ENCODE measurements around the gene CD27. TPM values are rescaled to one million over a fixed set of nuclear protein-coding genes. Genes with fewer than 3 reads are reported as not detected.
"Not testable (repeated sequence)": the region's sequence is repeated elsewhere in the genome, so short reads cannot be mapped to it uniquely, and the experiment has no call there.

Gene CD27
- total and polyA plus RNA-seq, 2 donors (not counting 1 experiment from before 2014, with no cell fraction given) = 0.06 to 0.17 TPM

GRCh38 chr12:6467571-6468282 is 23.0 kb downstream of the CD27 start:
- H3K4me2 ChIP-seq (ENCODE audit: extremely low read depth, insufficient read depth, low read length) = not testable (repeated sequence)

GRCh38 chr12:6468283-6468575 is 23.5 kb downstream of the CD27 start:
- DNase-seq (ENCODE audit: low read depth in 2 of 2) = peak; percentile 33 to 34
- no peak overlapping the region for H3K9ac ChIP-seq (ENCODE audit: insufficient read depth, low read length)
- no peak for TF ChIP-seq EZH2 (IDR thresholded peaks at IDR 0.05; ENCODE audit: low read length, missing control alignments)
- no peak for TF ChIP-seq CTCF (conservative IDR thresholded peaks at IDR 0.05 in 1 of 2, IDR thresholded peaks at IDR 0.05 in 1 of 2; ENCODE audit: low read depth in 1 of 2, low read length in 2 of 2)
- H4K20me1 ChIP-seq (ENCODE audit: control insufficient read depth, extremely low read depth, insufficient read depth, low read length) = no peaks in the 10 kb centered on the region
- H3K9me3 ChIP-seq (ENCODE audit: control insufficient read depth, insufficient read depth, low read depth, low read length) = no peaks in the 10 kb centered on the region
- peak overlapping the region; percentile 54 for H3K4me2 ChIP-seq (ENCODE audit: extremely low read depth, insufficient read depth, low read length)
- peaks cover 11% of the 10 kb centered on the region for H3K36me3 ChIP-seq (ENCODE audit: control insufficient read depth, insufficient read depth, low read length)
- peaks cover 17% of the 10 kb centered on the region for H3K79me2 ChIP-seq (ENCODE audit: control insufficient read depth, insufficient read depth, low read length)
- no peak overlapping the region for H3K27ac ChIP-seq (ENCODE audit: insufficient read depth, low read length)
- peak overlapping the region in 1 of 4 experiments; percentile 80 for H3K4me3 ChIP-seq (replicated peaks in 1 of 4; ENCODE audit: control extremely low read depth in 1 of 4, insufficient read depth in 1 of 4, low read depth in 3 of 4, low read length in 4 of 4)
- peaks cover 11% of the 10 kb centered on the region for H3K4me1 ChIP-seq (ENCODE audit: control insufficient read depth, extremely low read depth, insufficient read depth, low read length)
- H2AFZ ChIP-seq (ENCODE audit: low read length) = no peak overlapping the region
- H3K27me3 ChIP-seq (ENCODE audit: control insufficient read depth, insufficient read depth, low read length) = no peaks in the 10 kb centered on the region

More at GRCh38 chr12:6467571-6468282, 23.0 kb downstream of the CD27 start:
- Histone ChIP-seq H3K4me1 (ENCODE audit: control insufficient read depth, extremely low read depth, insufficient read depth, low read length) (peaks cover 11% of the 10 kb centered on the region), H3K36me3 (ENCODE audit: control insufficient read depth, insufficient read depth, low read length) (peaks cover 16% of the 10 kb centered on the region), H3K79me2 (ENCODE audit: control insufficient read depth, insufficient read depth, low read length) (peaks cover 17% of the 10 kb centered on the region)
- H3K4me3 ChIP-seq (replicated peaks in 1 of 4; ENCODE audit: control extremely low read depth in 1 of 4, insufficient read depth in 1 of 4, low read depth in 3 of 4, low read length in 4 of 4); H2AFZ ChIP-seq (ENCODE audit: low read length); H3K27me3 ChIP-seq (ENCODE audit: control insufficient read depth, insufficient read depth, low read length); H4K20me1 ChIP-seq (ENCODE audit: control insufficient read depth, extremely low read depth, insufficient read depth, low read length); DNase-seq (ENCODE audit: low read depth in 2 of 2); H3K27ac ChIP-seq (ENCODE audit: insufficient read depth, low read length); H3K9me3 ChIP-seq (ENCODE audit: control insufficient read depth, insufficient read depth, low read depth, low read length); H3K9ac ChIP-seq (ENCODE audit: insufficient read depth, low read length): not testable (repeated sequence)

- Histone ChIP-seq H2AFZ (ENCODE audit: low read length) (no peak overlapping the region), H3K27me3 (ENCODE audit: control insufficient read depth, insufficient read depth, low read length) (no peaks in the 10 kb centered on the region), H3K9ac (ENCODE audit: insufficient read depth, low read length) (no peak overlapping the region), H3K4me3 (replicated peaks in 1 of 4; ENCODE audit: control extremely low read depth in 1 of 4, insufficient read depth in 1 of 4, low read depth in 3 of 4, low read length in 4 of 4) (peak overlapping the region; percentile 24 to 83 (median 81)), H4K20me1 (ENCODE audit: control insufficient read depth, extremely low read depth, insufficient read depth, low read length) (no peaks in the 10 kb centered on the region), H3K4me2 (ENCODE audit: extremely low read depth, insufficient read depth, low read length) (peak overlapping the region; percentile 94), H3K4me1 (ENCODE audit: control insufficient read depth, extremely low read depth, insufficient read depth, low read length) (peaks cover 11% of the 10 kb centered on the region), H3K79me2 (ENCODE audit: control insufficient read depth, insufficient read depth, low read length) (peaks cover 17% of the 10 kb centered on the region), H3K27ac (ENCODE audit: insufficient read depth, low read length) (no peak overlapping the region), H3K9me3 (ENCODE audit: control insufficient read depth, insufficient read depth, low read depth, low read length) (no peaks in the 10 kb centered on the region), H3K36me3 (ENCODE audit: control insufficient read depth, insufficient read depth, low read length) (peaks cover 10% of the 10 kb centered on the region)
- no peak for TF ChIP-seq CTCF (conservative IDR thresholded peaks at IDR 0.05 in 1 of 2, IDR thresholded peaks at IDR 0.05 in 1 of 2; ENCODE audit: low read depth in 1 of 2, low read length in 2 of 2)
- DNase-seq (ENCODE audit: low read depth in 2 of 2) = no peak
These were observed 24.3 kb downstream of the CD27 start for GRCh38 chr12:6469092-6469491.
